ENCODE results near the gene HAX1. TPM values are rescaled to one million over a fixed set of nuclear protein-coding genes. Genes with fewer than 3 reads are reported as not detected.

HAX1 gene
- total and polyA plus RNA-seq, 2 of the 8 experiments (the other 6 are each of a cell fraction or from before 2014, with no cell fraction given) = 82.2 to 115 TPM

GRCh38 chr1:154306151-154306550 is 33.7 kb downstream of the HAX1 start:
- ChIA-PET CTCF (ENCODE audit: partially characterized antibody) (interaction anchor here (0.9 to 3.4 kb wide), 6 partner anchors 15 to 148 kb away, joined by 3 to 9 read pairs (median 5); partner anchors contain the start of gene AQP10), POLR2A (ENCODE audit: partially characterized antibody) (interaction anchor here (0.8 kb wide), 1 partner anchor 18 kb away, joined by 3 read pairs; no protein-coding TSS in a partner anchor)
- no peak for DNase-seq (ENCODE audit: low read depth in 1 of 2, low spot score in 2 of 2)
- no peak overlapping the region for H2AFZ ChIP-seq (ENCODE audit: low read length)
- no peak overlapping the region for H3K4me3 ChIP-seq (ENCODE audit: extremely low read depth in 1 of 4, insufficient read depth in 2 of 4, low read depth in 3 of 4, low read length in 4 of 4)
- H2BK5ac ChIP-seq (ENCODE audit: low read depth, low read length) = no peak overlapping the region
- no peak overlapping the region for H2BK12ac ChIP-seq (ENCODE audit: low read depth, low read length)
- no peaks in the 10 kb centered on the region for H3K79me2 ChIP-seq (ENCODE audit: control insufficient read depth in 1 of 2, insufficient read depth in 2 of 2, low read length in 2 of 2)
- H3K4ac ChIP-seq (replicated peaks; ENCODE audit: insufficient read length, low read depth, low read length) = no peak overlapping the region
- no peak overlapping the region for H3K23ac ChIP-seq (ENCODE audit: insufficient read length)
- H3K18ac ChIP-seq (ENCODE audit: extremely low read depth, low read length) = no peak overlapping the region
- no peaks in the 10 kb centered on the region for H3K4me1 ChIP-seq (replicated peaks in 1 of 4; ENCODE audit: control insufficient read depth in 3 of 4, insufficient read depth in 4 of 4, low read length in 3 of 4)
- H2BK20ac ChIP-seq (ENCODE audit: low read length) = no peak overlapping the region
- H3K9me3 ChIP-seq (ENCODE audit: insufficient read depth in 2 of 2, low read depth in 1 of 2, low read length in 1 of 2) = no peaks in the 10 kb centered on the region
- H4K8ac ChIP-seq (ENCODE audit: extremely low read depth, insufficient read depth, low read length) = no peak overlapping the region
- no peak for FAIRE-seq
- no peaks in the 10 kb centered on the region for H3K27me3 ChIP-seq (replicated peaks in 1 of 4; ENCODE audit: control insufficient read depth in 3 of 4, extremely low read depth in 1 of 4, insufficient read depth in 3 of 4, low read length in 3 of 4)
- H2BK120ac ChIP-seq (replicated peaks; ENCODE audit: low read depth, low read length) = no peak overlapping the region
- H3K14ac ChIP-seq (ENCODE audit: insufficient read length) = no peak overlapping the region
- no peak overlapping the region for H3K4me2 ChIP-seq (ENCODE audit: insufficient read depth in 1 of 2, low read depth in 2 of 2, low read length in 2 of 2)
- H3K23me2 ChIP-seq (ENCODE audit: low read depth, low read length) = no peaks in the 10 kb centered on the region
- H3K36me3 ChIP-seq (ENCODE audit: control insufficient read depth in 2 of 4, insufficient read depth in 4 of 4, low read length in 3 of 4) = no peaks in the 10 kb centered on the region
- no peak overlapping the region for H2BK15ac ChIP-seq (ENCODE audit: low read length)
- H2AK5ac ChIP-seq (ENCODE audit: low read depth, low read length) = no peak overlapping the region
- no peak overlapping the region for H4K91ac ChIP-seq (replicated peaks; ENCODE audit: insufficient read length, low read length)
- no peak overlapping the region for H4K5ac ChIP-seq (ENCODE audit: insufficient read length, low read depth, low read length)
- WGBS, 2 experiments (ENCODE audit: extremely low coverage in 1 of 2, insufficient coverage in 1 of 2, insufficient read length in 1 of 2, insufficient replicate concordance in 2 of 2, low coverage in 1 of 2, low lambda C conversion rate in 2 of 2, missing lambda C conversion rate in 1 of 2) = 94% methylated on average over 3 of the region's 3 CpGs; no CpG with 5 or more reads in 1 of the 2 experiments
- no peak overlapping the region for H3K27ac ChIP-seq (ENCODE audit: low read depth, low read length)
- no peaks in the 10 kb centered on the region for H4K20me1 ChIP-seq (replicated peaks in 1 of 2; ENCODE audit: control insufficient read depth in 1 of 2, insufficient read depth in 2 of 2, low read length in 2 of 2)
- TF ChIP-seq PHF8 (conservative IDR thresholded peaks at IDR 0.05; ENCODE audit: low read depth, low read length) (no peak), CEBPB (IDR thresholded peaks at IDR 0.05; ENCODE audit: low read depth, low read length) (no peak), NANOG (IDR thresholded peaks at IDR 0.05; ENCODE audit: insufficient read depth, low read depth, low read length, poor library complexity, severe bottlenecking) (no peak), CHD2 (IDR thresholded peaks at IDR 0.05; ENCODE audit: low read length) (no peak)
- H3K79me1 ChIP-seq (ENCODE audit: low read depth, low read length) = no peaks in the 10 kb centered on the region
- H3K56ac ChIP-seq (replicated peaks; ENCODE audit: insufficient read length, low read depth, low read length) = no peak overlapping the region
- H3K9ac ChIP-seq (replicated peaks in 1 of 4; ENCODE audit: extremely low read depth in 1 of 4, low read depth in 3 of 4, low read length in 3 of 4) = no peak overlapping the region; a peak in 1 of 7 replicates

All from H1 (cell line).